SK-N-SH (cell line): ENCODE data around the gene PAM16.

ENCODE experiments used
- SMC3 ChIP-seq: IDR thresholded peaks from 2 replicates; pipeline ENCODE4 v1.6.1; 2012; ENCODE audit warnings: low read depth, low read length, improper control_type of control experiment
- TEAD4 ChIP-seq: IDR thresholded peaks from 2 replicates; pipeline ENCODE4 v1.4.0; 2012; ENCODE audit warnings: mild to moderate bottlenecking, borderline replicate concordance; ENCODE audit not compliant: insufficient read depth
- ZBTB33 ChIP-seq: IDR thresholded peaks from 2 replicates; pipeline ENCODE4 v1.4.0; 2012; ENCODE audit warnings: low read depth, borderline replicate concordance

- TF ChIP-seq TEAD4: no peak
- no peak for TF ChIP-seq SMC3
- no peak for TF ChIP-seq ZBTB33
These were observed 41.9 kb downstream of the PAM16 start for GRCh38 chr16:4309102-4309832.
